Measurements from ENCODE around the gene WDR27.
"Not testable (repeated sequence)": the region's sequence is repeated elsewhere in the genome, so short reads cannot be mapped to it uniquely, and the experiment has no call there.

The WDR27 gene

GRCh38 chr6:169709293-169709692, 7.5 kb upstream of the WDR27 start:
- DNase-seq (ENCODE audit: low spot score) = no peak

- no peak for DNase-seq (ENCODE audit: low spot score)
Measured at GRCh38 chr6:169707772-169708171, 5.9 kb upstream of the WDR27 start.

GRCh38 chr6:169702840-169703246, 1.0 kb upstream of the WDR27 start:
- DNase-seq (ENCODE audit: low spot score) = no peak

GRCh38 chr6:169701311-169701953, 397 bp downstream of the WDR27 start:
- DNase-seq (ENCODE audit: low spot score) = no peak

- peak; percentile 15 for DNase-seq (ENCODE audit: low spot score)
Measured at GRCh38 chr6:169700296-169700695, 1.5 kb downstream of the WDR27 start.

GRCh38 chr6:169697115-169697514, 4.7 kb downstream of the WDR27 start:
- not testable (repeated sequence) for DNase-seq (ENCODE audit: low spot score)

- no peak for DNase-seq (ENCODE audit: low spot score)
Measured at GRCh38 chr6:169695131-169695530, 6.7 kb downstream of the WDR27 start.

- DNase-seq (ENCODE audit: low spot score) = no peak
Measured at GRCh38 chr6:169692516-169692915, 9.3 kb downstream of the WDR27 start.

- no peak for DNase-seq (ENCODE audit: low spot score)
Measured at GRCh38 chr6:169691260-169691659, 10.6 kb downstream of the WDR27 start.

GRCh38 chr6:169689287-169689686, 12.5 kb downstream of the WDR27 start:
- no peak for DNase-seq (ENCODE audit: low spot score)

GRCh38 chr6:169685860-169686259, 16.0 kb downstream of the WDR27 start:
- no peak for DNase-seq (ENCODE audit: low spot score)

- DNase-seq (ENCODE audit: low spot score) = no peak
Measured at GRCh38 chr6:169684056-169684455, 17.8 kb downstream of the WDR27 start.

GRCh38 chr6:169678342-169678741, 23.5 kb downstream of the WDR27 start:
- DNase-seq (ENCODE audit: low spot score) = no peak

- DNase-seq (ENCODE audit: low spot score) = no peak
Measured at GRCh38 chr6:169677096-169677495, 24.7 kb downstream of the WDR27 start.

- DNase-seq (ENCODE audit: low spot score) = no peak
Measured at GRCh38 chr6:169675011-169675410, 26.8 kb downstream of the WDR27 start.

- DNase-seq (ENCODE audit: low spot score) = no peak
Measured at GRCh38 chr6:169671563-169671962, 30.3 kb downstream of the WDR27 start.

GRCh38 chr6:169669889-169670288, 31.9 kb downstream of the WDR27 start:
- peak; percentile 8 for DNase-seq (ENCODE audit: low spot score)

- no peak for DNase-seq (ENCODE audit: low spot score)
Measured at GRCh38 chr6:169669147-169669546, 32.7 kb downstream of the WDR27 start.

- DNase-seq (ENCODE audit: low spot score) = no peak
Measured at GRCh38 chr6:169668203-169668847, 33.5 kb downstream of the WDR27 start.

GRCh38 chr6:169667716-169668115, 34.1 kb downstream of the WDR27 start:
- no peak for DNase-seq (ENCODE audit: low spot score)

GRCh38 chr6:169666441-169666840, 35.4 kb downstream of the WDR27 start:
- no peak for DNase-seq (ENCODE audit: low spot score)

- no peak for DNase-seq (ENCODE audit: low spot score)
Measured at GRCh38 chr6:169665289-169665688, 36.5 kb downstream of the WDR27 start.

- DNase-seq (ENCODE audit: low spot score) = no peak
Measured at GRCh38 chr6:169664227-169664626, 37.6 kb downstream of the WDR27 start.

- DNase-seq (ENCODE audit: low spot score) = no peak
Measured at GRCh38 chr6:169663468-169663867, 38.4 kb downstream of the WDR27 start.
